Measurements from ENCODE around the gene FDX2.

The FDX2 gene

GRCh38 chr19:10279737-10280442 lies 35.9 kb downstream of the FDX2 start:
- Histone ChIP-seq H3K9me3 (no peaks in the 10 kb centered on the region), H3K27ac (no peak overlapping the region), H3K4me1 (no peaks in the 10 kb centered on the region), H3K36me3 (peaks cover 0 to 24% (median 15%) of the 10 kb centered on the region in 3 donors), H3K27me3 (peaks cover 0 to 21% of the 10 kb centered on the region in 2 donors), H3K4me3 (no peak overlapping the region)
- intact Hi-C loops (cut with DNase I; ENCODE audit: low total_unique reads): no loop called here
- TF ChIP-seq CTCF (IDR thresholded peaks at IDR 0.05): no peak
- DNase-seq: no peak

GRCh38 chr19:10278935-10279334 lies 36.9 kb downstream of the FDX2 start:
- Histone ChIP-seq H3K9me3 (no peaks in the 10 kb centered on the region), H3K27me3 (peaks cover 0 to 12% of the 10 kb centered on the region in 2 donors), H3K4me1 (no peaks in the 10 kb centered on the region), H3K36me3 (peaks cover 0 to 18% (median 10%) of the 10 kb centered on the region in 3 donors), H3K4me3 (no peak overlapping the region), H3K27ac (no peak overlapping the region)
- no peak for TF ChIP-seq CTCF (IDR thresholded peaks at IDR 0.05)
- intact Hi-C loops (cut with DNase I; ENCODE audit: low total_unique reads): no loop called here
- no peak for DNase-seq

GRCh38 chr19:10277795-10278589 lies 37.8 kb downstream of the FDX2 start:
- no peaks in the 10 kb centered on the region for H3K9me3 ChIP-seq
- peaks cover 0 to 8% of the 10 kb centered on the region in 2 donors for H3K27me3 ChIP-seq
- intact Hi-C loops (cut with DNase I; ENCODE audit: low total_unique reads): no loop called here
- H3K27ac ChIP-seq: no peak overlapping the region
- TF ChIP-seq CTCF (IDR thresholded peaks at IDR 0.05): no peak
- no peak for DNase-seq
- H3K4me3 ChIP-seq: no peak overlapping the region
- peaks cover 0 to 15% (median 6%) of the 10 kb centered on the region in 3 donors for H3K36me3 ChIP-seq
- no peaks in the 10 kb centered on the region for H3K4me1 ChIP-seq

GRCh38 chr19:10274589-10274988 lies 41.2 kb downstream of the FDX2 start:
- no peaks in the 10 kb centered on the region for H3K9me3 ChIP-seq
- no peak overlapping the region for H3K4me3 ChIP-seq
- TF ChIP-seq CTCF (IDR thresholded peaks at IDR 0.05): no peak
- H3K27ac ChIP-seq: no peak overlapping the region
- DNase-seq: no peak
- H3K36me3 ChIP-seq: peaks cover 0 to 15% (median 6%) of the 10 kb centered on the region in 3 donors
- intact Hi-C loops (cut with DNase I; ENCODE audit: low total_unique reads): no loop called here
- H3K4me1 ChIP-seq: peaks cover 0 to 19% (median 17%) of the 10 kb centered on the region in 4 donors
- peaks cover 0 to 32% of the 10 kb centered on the region in 2 donors for H3K27me3 ChIP-seq

GRCh38 chr19:10271543-10272086 lies 44.2 kb downstream of the FDX2 start:
- peaks cover 0 to 9% (median 6%) of the 10 kb centered on the region in 3 donors for H3K36me3 ChIP-seq
- peak overlapping the region; percentile 53 to 61 for H3K27ac ChIP-seq
- H3K9me3 ChIP-seq: no peaks in the 10 kb centered on the region
- intact Hi-C loops (cut with DNase I; ENCODE audit: low total_unique reads): no loop called here
- H3K4me1 ChIP-seq: peaks cover 0 to 20% (median 18%) of the 10 kb centered on the region in 4 donors
- H3K27me3 ChIP-seq: peaks cover 0 to 42% of the 10 kb centered on the region in 2 donors
- H3K4me3 ChIP-seq: peak overlapping the region; percentile 43 to 47
- no peak for DNase-seq
- TF ChIP-seq CTCF (IDR thresholded peaks at IDR 0.05): no peak
